ENCODE measurements around the gene CLIP4. TPM values are rescaled to one million over a fixed set of nuclear protein-coding genes. Genes with fewer than 3 reads are reported as not detected.

Gene CLIP4
- total RNA-seq, 1 experiment from 2014 or later, result 40.3 TPM

- no peak for DNase-seq (ENCODE audit: low read depth)
Observed at GRCh38 chr2:29186817-29187216, 71.6 kb downstream of the CLIP4 start.

- peak; percentile 16 for DNase-seq (ENCODE audit: low read depth)
Observed at GRCh38 chr2:29187926-29188325, 72.7 kb downstream of the CLIP4 start.

DNA sequence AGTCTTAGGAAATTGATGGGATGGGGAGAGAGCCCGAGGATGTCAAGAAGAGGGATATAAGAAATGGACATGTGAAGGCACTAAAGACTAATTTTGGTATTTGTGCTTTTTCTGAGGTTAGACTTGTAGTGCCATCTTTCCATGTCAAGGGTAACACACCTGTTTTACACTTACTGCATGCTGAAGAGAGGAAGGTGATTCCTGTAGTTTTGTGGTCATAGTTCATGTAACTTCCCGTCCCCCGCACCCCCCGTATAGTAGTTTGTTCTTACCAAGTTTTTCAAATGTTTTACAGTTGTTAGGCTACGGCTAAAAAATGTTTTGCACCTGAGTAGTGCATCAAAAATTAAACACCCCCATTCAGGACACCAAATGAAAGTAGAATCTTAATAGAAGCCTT is 73.8 kb downstream of the CLIP4 start:
- no peak for DNase-seq (ENCODE audit: low read depth)

DNA sequence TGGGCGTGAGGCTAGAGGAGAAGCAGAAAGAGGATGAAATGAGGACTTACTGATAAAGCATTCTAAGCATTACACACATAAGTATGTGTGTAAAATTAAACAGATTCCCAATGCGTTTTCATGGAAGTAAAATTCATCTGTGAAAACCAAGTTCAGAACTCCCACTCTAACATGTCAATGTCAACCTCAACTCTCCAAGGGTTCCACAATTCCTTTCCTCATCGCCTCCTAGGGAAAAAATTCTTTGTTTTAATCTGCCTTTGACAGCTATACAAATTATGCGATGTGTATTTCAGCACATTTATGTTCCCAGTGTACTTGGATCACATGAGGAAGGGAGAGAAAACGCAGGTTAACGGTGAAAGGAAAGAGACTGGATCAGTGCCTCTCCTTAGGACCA is 76.6 kb downstream of the CLIP4 start:
- no peak for DNase-seq (ENCODE audit: low read depth)

DNA sequence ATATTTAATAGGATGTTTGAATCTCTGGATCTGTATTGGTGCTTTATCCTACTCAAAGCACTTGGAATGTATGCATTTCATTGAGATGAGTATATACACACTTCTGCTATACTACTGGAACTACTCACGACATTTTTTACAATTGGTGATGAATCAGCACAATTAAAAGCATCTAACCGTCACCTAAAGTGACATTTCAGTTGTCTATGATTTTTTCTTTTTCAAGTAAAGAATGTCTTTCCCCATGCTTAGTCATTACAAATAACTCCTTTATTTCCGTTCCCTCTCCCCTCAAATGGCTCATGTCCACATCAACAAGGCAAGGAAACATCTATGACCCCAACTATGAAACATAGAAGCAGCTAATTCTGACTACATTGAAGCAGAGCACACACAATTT is 77.3 kb downstream of the CLIP4 start:
- DNase-seq (ENCODE audit: low read depth), result no peak

DNA sequence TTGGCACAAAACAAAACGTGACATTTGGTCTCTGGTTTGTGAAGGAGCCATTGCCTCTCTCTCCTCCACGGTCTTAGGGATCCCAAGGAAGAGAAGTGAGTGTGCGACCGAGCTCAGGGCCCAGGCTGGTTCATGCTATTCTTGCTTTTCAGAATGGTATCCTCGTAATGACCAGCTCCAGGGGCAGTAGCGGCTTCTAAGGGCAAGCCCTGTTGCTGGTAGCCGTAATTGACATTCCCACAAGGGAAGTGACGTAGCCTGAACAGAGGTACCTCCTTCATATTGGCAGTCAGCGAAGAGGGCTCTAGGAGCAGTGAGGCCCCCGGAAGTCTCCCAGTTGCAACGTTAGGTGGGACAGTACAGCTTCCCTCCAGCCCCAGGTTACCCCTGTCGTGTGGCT is 77.9 kb downstream of the CLIP4 start:
- no peak for DNase-seq (ENCODE audit: low read depth)

GRCh38 chr2:29193681-29194080 is 78.5 kb downstream of the CLIP4 start:
- DNase-seq (ENCODE audit: low read depth), result no peak

- DNase-seq (ENCODE audit: low read depth), result no peak
Observed at GRCh38 chr2:29195796-29196195, 80.6 kb downstream of the CLIP4 start.

DNA sequence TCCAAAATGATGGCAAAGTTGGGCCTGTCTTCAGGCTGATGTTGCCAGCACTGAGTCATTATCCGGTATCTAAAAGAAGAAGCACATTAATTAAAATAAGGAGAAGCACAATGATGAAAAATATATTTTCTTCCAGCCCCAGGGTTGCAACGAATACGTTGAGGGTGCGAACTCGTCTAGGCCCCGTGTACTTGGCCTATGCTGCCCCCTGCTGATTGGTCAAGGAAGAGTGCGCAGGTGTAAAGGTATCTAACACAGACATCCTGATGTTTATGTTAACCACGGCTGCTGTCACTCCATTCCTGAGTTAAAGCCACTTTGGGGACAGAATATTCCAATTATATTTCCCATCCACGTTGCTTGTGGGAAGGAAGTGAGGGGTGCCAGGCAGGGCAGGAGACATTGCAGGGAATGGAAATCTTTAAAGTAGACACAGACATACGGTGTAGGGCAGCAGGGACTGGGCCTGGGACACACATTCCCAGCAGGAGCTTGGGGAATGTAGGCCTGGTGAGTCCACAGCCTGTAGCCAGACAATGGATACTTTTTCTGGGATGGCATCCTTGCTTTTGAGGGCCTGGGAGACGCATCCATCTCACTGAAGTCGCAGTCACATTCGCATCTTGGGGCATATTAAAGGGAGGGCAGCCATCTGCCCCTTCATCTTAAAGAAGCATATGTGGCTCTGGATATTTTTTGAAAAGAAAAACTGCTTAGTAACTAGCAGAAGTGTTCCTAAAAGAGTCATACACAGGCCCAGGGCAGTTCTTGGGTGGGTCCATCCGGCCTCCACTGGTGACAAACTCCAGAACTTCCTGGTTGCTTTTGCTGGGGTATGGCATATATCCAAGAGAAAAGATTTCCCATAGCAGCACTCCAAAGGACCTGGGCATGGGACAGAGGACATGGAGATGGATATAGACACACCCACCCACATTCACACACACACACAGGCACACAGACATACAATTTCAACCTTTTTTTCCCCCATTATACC is 81.9 kb downstream of the CLIP4 start:
- DNase-seq (ENCODE audit: low read depth), result peak; percentile 43

DNA sequence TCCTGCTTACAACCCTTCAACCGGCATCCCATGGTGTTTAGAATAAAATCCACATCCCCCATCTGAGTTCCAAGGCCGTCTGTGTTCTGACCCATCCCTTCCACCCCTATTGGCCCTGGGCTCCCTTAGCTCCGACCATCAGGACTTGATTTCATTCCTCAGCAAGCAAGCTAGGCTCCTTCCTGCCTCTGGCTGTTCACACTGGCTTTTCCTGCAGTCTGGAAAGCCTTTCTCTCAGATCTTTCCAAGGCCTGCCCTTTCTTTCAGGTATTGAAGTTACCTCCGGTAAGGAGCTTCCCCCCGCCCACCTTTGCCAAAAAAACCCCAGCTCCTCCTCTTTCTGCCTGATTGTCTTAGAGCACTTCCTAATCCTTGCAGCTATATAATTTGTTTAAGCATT is 86.8 kb downstream of the CLIP4 start:
- DNase-seq (ENCODE audit: low read depth), result no peak

DNA sequence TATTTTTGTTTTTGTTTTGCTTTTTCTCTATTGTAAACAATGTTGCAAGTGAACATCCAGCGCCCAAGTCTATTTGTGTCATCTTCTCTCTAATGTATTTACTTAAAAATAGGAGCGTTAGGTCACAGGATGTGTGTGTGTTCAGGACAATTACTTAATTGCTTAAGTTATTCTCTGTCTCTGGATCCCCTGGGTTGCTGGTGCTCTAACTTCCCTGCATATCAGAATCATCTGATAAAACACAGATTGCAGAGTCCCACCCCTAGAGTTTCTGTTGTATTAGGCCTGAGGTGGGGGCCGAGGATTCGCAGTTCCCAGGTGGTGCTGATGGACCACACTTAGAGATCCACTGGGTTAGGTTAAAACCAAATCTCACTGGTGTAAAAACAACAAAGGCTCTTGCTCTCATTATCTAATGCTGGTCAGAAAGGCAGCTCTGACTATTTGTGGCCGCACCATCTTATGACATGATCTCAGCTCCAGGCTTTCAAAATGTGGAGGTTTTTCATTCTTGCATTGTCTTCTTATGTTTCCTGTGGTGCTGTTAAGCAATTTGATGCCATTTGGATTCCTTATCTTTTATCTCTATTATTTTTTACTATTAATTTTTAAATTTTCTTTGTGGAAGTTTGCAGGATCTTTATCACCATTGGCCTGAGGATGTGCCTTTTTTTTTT is 87.7 kb downstream of the CLIP4 start:
- DNase-seq (ENCODE audit: low read depth), result no peak

- DNase-seq (ENCODE audit: low read depth), result no peak
Observed at GRCh38 chr2:29206941-29207340, 91.7 kb downstream of the CLIP4 start.

GRCh38 chr2:29207352-29208148 is 92.3 kb downstream of the CLIP4 start:
- DNase-seq (ENCODE audit: low read depth), result no peak

DNA sequence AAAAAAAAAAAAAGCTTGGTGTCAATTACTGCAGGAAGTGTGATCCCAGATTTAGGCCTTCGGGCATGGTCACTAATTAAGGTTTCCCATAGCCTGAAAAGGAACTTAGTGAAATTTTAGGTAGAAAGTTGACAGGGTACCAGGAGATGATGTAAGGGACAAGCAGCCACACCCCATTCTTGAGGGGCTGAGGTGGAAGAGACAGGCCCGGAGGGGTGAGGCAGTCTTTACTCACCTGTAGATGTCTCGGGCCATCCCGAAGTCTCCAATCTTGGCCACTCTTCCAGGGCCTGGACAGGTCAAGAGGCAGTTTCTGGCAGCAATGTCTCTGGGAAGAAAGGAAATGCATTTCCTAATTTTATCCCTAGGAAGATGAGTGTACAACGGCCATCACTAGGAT is 94.3 kb downstream of the CLIP4 start:
- DNase-seq (ENCODE audit: low read depth), result no peak

- DNase-seq (ENCODE audit: low read depth), result peak; percentile 59
Observed at GRCh38 chr2:29212009-29212408, 96.8 kb downstream of the CLIP4 start.

- peak; percentile 75 for DNase-seq (ENCODE audit: low read depth)
Observed at GRCh38 chr2:29213888-29214291, 98.7 kb downstream of the CLIP4 start.

DNA sequence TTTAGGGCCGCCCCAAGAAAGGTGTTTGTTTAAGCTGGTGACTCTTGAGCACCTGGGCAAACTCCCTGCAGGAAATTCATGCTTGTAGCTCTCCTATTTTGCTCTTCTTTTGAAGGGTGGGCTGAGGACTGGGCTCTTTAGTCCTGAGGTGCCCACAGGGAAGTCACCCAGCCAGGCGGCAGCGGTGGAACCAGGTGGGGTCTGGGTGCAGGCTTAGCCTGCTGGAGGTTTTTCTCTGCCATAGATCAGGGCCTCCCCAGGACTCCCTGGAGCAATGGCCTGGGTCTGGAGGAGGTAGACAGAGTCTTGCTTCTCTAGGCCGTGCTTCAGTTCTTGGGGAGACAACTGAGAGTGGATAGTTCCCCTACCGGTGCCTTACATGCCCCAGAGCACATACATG is 99.9 kb downstream of the CLIP4 start:
- DNase-seq (ENCODE audit: low read depth), result no peak

GRCh38 chr2:29215739-29216608 is 100.8 kb downstream of the CLIP4 start:
- DNase-seq (ENCODE audit: low read depth), result no peak

DNA sequence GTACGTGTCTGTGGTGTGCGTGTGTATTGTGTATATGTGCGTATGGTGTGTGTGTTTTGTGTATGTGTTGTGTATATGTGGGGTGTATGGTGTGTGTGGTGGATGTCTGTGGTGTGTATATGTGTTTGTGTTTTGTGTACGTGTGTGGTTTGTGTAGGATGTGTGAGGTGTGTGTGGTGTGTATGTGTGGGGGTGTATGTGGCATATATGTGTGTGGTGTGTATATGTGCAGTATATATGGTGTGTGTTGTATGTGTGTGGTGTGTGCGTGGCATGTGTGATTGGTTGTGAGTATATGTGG is 101.3 kb downstream of the CLIP4 start:
- DNase-seq (ENCODE audit: low read depth), result no peak

GRCh38 chr2:29218071-29218470 is 102.9 kb downstream of the CLIP4 start:
- DNase-seq (ENCODE audit: low read depth), result no peak

GRCh38 chr2:29218550-29219125 is 103.4 kb downstream of the CLIP4 start:
- no peak for DNase-seq (ENCODE audit: low read depth)
